ENCODE data around the gene NSMF.
"Not testable (repeated sequence)": the region's sequence is repeated elsewhere in the genome, so short reads cannot be mapped to it uniquely, and the experiment has no call there.

Gene NSMF

GRCh38 chr9:137474271-137474670 is 15.1 kb upstream of the NSMF start:
- DNase-seq, result no peak

DNA sequence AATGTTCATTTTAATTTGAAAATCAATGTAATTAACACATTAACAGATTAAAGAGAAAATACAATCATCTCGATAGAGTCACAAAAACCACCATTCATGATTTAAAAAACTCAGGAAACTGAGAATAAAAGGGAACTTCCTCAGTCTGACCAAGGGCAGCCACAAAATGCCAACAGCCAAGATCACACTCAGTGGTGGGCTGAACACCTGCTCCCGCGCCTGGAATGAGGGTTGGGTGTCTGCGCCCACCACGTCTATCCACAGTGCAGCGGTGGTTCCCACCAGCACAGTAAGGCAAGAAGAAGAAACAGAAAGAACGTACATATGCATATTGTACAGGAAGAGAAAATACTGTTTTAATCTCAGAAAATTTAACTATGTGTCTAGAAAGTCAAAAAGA is 11.7 kb upstream of the NSMF start:
- DNase-seq, result no peak

DNA sequence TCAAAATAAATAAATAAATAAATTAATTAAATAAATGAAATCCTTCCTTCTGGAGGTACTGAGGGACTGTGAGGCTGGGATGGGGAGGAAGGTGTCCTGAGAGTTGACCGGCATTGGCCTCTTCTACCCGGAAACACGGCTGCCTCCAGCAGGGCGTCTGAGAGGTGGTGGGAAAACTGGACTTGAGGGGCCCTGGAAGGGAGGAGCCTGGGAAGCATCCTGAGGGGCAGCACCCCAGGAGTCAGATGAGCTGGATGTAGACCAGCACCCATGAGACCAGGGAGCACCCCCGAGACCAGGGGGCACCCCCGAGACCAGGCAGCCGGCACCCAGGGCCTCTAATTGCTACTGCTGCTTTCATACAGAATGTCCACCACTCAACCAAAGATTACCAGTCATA is 8.8 kb upstream of the NSMF start:
- no peak for DNase-seq

GRCh38 chr9:137467161-137467581 is 8.0 kb upstream of the NSMF start:
- DNase-seq, result no peak

DNA sequence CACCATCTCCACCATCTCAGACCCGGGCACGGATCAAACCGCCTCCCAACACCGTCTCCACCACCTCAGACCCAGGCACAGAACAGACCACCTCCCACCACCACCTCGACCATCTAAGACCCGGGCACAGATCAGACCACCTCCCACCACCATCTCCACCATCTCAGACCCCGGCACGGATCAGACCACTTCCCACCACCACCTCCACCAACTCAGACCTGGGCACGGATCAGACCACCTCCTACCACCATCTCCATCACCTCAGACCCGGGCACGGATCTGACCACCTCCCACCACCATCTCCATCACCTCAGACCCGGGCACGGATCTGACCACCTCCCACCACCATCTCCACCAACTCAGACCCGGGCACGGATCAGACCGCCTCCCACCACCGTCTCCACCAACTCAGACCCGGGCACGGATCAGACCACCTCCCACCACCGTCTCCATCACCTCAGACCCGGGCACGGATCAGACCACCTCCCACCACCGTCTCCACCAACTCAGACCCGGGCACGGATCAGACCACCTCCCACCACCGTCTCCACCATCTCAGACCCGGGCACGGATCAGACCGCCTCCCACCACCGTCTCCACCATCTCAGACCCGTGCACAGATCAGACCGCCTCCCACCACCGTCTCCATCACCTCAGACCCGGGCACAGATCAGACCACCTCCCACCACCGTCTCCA is 7.4 kb upstream of the NSMF start:
- DNase-seq, result not testable (repeated sequence)

- DNase-seq, result no peak
These were observed 6.7 kb upstream of the NSMF start for GRCh38 chr9:137465720-137466388.

DNA sequence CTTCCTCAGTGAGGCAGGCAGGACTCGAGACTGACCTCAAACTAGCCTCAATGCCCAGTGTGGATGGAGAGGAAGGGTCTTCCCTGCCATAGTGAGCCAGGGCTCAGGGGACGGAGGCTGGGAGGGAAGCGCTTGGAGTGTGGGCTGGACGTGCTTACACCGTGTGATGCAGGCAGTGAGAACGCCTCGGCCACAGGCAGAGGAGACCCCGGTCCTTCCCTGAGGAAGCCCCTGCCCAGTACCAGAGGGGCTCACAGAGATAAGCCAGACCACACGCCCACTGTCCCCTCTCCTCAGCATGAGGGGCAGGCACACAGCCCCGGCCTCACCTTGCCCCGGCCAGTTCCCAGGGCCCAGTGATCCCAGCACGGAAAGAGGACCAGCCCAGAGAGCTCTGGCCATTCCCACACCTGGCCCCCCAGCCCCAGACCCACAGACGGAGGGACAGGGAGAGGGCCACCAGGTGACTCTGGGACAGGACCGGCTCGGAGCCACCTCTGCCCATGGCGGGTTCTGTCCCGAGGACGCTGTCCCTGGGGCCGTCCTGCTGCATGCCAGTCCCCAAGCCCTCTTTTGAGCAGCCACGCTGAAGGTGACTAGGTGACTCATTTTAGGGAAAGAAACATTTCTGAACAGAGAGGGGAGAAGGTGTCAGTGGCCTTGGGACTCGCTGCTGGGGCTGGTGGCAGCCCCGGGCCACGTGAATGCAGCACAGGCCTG is 6.0 kb upstream of the NSMF start:
- DNase-seq, result no peak

GRCh38 chr9:137464291-137464999 is 5.3 kb upstream of the NSMF start:
- no peak for DNase-seq

DNA sequence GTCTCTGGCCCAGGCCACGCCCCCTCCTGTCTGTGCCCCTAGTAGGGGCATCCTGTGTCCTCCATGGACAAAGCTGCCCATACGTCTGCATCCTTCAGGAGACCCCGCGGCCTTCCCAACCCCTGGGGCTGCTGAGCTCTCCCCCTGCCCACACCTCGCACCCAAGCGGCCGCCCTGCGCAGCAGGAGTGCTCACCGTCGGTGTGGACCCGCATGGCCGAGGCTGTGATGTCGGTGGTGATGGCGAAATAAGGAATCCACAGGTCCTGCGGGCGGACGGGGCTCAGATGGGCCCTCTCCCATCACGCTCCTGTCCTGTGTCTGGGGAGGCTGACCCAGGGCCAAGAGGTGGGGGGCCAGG is 4.8 kb upstream of the NSMF start:
- no peak for DNase-seq

GRCh38 chr9:137462986-137463930 is 4.1 kb upstream of the NSMF start:
- no peak for DNase-seq

DNA sequence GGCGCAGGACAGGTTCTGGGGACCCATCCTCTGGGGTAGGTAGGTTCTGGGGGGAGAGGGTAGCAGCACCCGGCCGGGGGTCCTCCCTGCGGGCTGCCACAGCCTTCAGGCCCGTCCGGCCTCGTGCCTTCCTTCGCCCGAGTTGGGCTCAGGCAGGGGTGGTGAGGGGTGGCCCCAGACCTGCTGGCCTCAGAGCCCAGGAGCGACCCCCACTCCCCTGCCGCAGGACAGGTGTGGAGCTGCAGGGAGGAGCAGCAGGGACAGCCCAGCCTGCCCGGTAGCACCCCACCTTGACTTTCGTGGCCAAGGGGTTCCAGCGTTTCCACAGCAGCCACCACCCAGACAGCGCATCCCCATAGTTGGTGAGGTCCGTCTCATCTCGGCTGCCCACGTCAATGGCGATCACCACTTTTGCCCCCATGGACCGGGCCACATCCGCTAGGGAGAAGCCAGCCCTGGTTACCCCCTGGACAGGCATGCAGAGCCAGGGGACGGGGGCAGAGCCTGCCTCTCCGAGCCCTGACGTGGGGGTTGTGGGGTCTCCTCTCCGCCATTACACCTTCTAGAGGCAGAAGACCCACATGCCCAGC is 3.4 kb upstream of the NSMF start:
- DNase-seq, result no peak

GRCh38 chr9:137461663-137462395 is 2.7 kb upstream of the NSMF start:
- DNase-seq, result peak; percentile 82 to 95

DNA sequence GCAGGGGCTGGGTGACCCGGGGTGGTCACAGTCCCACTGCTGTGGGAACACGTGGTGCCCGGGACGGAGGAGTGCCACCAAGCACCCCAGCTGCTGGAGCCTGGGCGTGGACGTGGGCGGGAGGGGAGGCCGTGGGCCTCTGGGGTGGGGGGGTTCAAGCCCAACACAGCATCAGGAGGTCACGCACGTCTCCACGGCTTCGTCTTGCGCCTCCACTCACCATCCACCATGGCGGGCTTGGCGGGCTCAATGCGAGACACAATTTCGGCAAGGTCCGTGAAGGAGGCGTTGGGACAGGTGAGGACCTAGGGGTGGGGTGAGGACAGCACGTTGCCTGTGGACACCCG is 2.2 kb upstream of the NSMF start:
- DNase-seq, result no peak

- no peak for DNase-seq
These were observed 1.5 kb upstream of the NSMF start for GRCh38 chr9:137460363-137461315.

GRCh38 chr9:137459601-137460362 is 648 bp upstream of the NSMF start:
- no peak for DNase-seq

DNA sequence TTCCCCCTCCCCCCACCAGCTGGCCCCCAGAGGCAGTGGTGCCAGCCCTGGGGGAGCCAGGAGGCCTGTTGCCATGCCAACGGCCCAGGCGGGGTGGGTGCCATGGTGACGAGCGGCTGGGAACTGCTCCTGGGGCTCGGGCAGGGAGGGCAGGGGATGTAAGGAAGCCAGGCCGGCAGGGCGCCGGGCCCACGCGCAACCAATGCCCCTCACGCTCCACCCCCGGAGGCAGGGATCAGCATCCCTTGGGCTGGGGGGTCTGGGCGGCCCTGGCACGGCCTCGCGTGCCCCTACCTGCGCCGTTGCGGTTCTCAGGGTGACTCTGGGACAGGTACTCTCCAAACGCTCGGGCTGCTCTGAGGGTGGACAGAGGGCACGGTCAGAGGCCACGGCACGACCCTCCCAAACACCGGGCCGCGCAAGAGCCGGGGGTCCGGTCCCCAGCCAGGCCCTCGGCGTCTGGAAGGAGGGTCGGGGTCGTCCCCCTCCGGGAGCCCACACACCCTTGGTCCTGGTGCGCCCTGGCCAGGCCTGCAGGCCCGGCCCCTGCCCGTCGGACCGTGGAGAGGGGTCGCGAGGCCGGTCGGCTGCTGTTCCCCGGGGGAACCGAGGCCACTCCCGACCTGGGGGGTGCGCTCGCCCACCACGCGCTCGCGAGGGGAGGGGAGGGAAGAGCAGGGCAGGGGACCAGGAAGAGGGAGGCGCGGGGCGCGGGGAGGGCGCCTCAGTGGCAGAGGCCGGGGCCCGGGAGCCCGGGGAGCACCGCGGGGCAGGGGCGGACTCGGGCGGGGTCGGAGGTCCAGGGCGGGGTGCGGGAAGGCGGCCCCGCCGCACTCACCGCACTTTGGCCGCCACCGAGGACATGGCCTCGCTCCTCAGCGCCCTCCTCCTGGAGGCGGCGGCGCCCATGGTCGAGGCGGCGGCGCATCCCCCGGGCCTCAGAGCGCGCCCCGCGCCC is 661 bp downstream of the NSMF start:
- DNase-seq, result no peak

DNA sequence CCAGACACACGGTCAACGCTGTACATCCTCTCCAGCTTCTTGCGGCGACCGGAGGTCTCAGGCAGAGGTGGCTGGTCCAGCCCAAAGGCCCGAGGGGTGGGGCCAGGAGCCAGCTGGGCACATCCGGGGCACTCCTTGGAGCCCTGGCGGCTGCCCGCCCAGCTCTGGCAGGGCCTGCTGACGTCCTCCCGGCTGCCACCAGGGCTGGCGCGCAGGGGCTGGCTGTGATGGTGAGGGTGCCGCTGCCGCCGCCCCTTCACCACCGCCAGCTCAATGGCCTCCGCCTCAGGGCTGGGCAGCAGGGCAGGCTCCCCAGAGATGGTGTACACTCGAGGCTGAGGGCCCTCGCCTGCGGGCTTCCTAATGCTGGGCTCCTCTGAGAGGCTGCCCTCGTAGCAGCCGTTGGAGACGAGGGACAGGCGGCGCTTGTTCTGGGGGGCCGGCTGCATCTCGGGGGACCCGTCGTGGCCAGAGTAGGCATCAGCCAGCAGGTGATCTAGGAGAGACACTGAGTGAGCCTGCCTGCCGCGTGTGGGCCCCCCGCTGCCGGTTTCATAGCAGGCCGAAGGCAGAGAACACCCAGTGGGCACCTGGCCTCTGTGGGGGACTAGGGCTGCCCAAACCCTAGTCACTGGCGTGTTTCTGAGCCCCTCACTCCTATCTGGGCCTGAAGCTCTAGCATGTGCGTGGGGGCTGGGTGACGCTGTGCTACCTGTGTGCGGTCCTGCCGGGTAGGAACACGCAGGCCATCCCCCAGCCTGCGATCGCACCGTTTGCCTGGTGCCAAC is 1.5 kb downstream of the NSMF start:
- DNase-seq, result no peak

All from inflammatory macrophage treated with lipopolysaccharide for 1 hour (primary cell).